Rectal smooth muscle tissue (tissue), 1 donor: ENCODE data around the gene ID2.

Source experiments
- H3K27ac ChIP-seq: one replicate; pipeline ENCODE4 v1.7.0; 2013; ENCODE audit warnings: low read depth, low read length, inconsistent platforms
- H3K27me3 ChIP-seq: one replicate; pipeline ENCODE4 v1.7.0; 2013; ENCODE audit warnings: low read length; ENCODE audit not compliant: control insufficient read depth, insufficient read depth
- H3K36me3 ChIP-seq: one replicate; pipeline ENCODE4 v1.7.0; 2013; ENCODE audit warnings: low read length; ENCODE audit not compliant: control insufficient read depth, insufficient read depth
- H3K4me1 ChIP-seq: one replicate; pipeline ENCODE4 v1.7.0; 2013; ENCODE audit warnings: low read length; ENCODE audit not compliant: control insufficient read depth, insufficient read depth
- H3K4me3 ChIP-seq: one replicate; pipeline ENCODE4 v1.7.0; 2013; ENCODE audit warnings: low read length
- H3K9ac ChIP-seq: one replicate; pipeline ENCODE4 v1.7.0; 2013; ENCODE audit warnings: low read length

Gene ID2

GRCh38 chr2:8642366-8643068, 39.3 kb upstream of the ID2 start:
- Histone ChIP-seq H3K4me3 (no peak overlapping the region), H3K27me3 (no peaks in the 10 kb centered on the region), H3K4me1 (no peaks in the 10 kb centered on the region), H3K36me3 (no peaks in the 10 kb centered on the region), H3K27ac (no peak overlapping the region), H3K9ac (no peak overlapping the region)

- no peak overlapping the region for H3K9ac ChIP-seq
- no peaks in the 10 kb centered on the region for H3K4me1 ChIP-seq
- no peak overlapping the region for H3K4me3 ChIP-seq
- H3K27me3 ChIP-seq = no peaks in the 10 kb centered on the region
- H3K27ac ChIP-seq = no peak overlapping the region
- no peaks in the 10 kb centered on the region for H3K36me3 ChIP-seq
Measured at GRCh38 chr2:8643250-8643995, 38.4 kb upstream of the ID2 start.

GRCh38 chr2:8643996-8644356, 37.9 kb upstream of the ID2 start:
- H3K4me1 ChIP-seq = no peaks in the 10 kb centered on the region
- no peak overlapping the region for H3K4me3 ChIP-seq
- H3K36me3 ChIP-seq = no peaks in the 10 kb centered on the region
- no peak overlapping the region for H3K27ac ChIP-seq
- H3K27me3 ChIP-seq = no peaks in the 10 kb centered on the region
- H3K9ac ChIP-seq = no peak overlapping the region

GRCh38 chr2:8644605-8645175, 37.2 kb upstream of the ID2 start:
- no peak overlapping the region for H3K27ac ChIP-seq
- H3K27me3 ChIP-seq = no peaks in the 10 kb centered on the region
- no peak overlapping the region for H3K4me3 ChIP-seq
- no peaks in the 10 kb centered on the region for H3K36me3 ChIP-seq
- no peaks in the 10 kb centered on the region for H3K4me1 ChIP-seq
- H3K9ac ChIP-seq = no peak overlapping the region

- no peaks in the 10 kb centered on the region for H3K4me1 ChIP-seq
- H3K4me3 ChIP-seq = no peak overlapping the region
- no peak overlapping the region for H3K27ac ChIP-seq
- H3K27me3 ChIP-seq = no peaks in the 10 kb centered on the region
- no peaks in the 10 kb centered on the region for H3K36me3 ChIP-seq
- H3K9ac ChIP-seq = no peak overlapping the region
Measured at GRCh38 chr2:8645176-8645831, 36.6 kb upstream of the ID2 start.

- no peak overlapping the region for H3K4me3 ChIP-seq
- no peak overlapping the region for H3K9ac ChIP-seq
- H3K4me1 ChIP-seq = no peaks in the 10 kb centered on the region
- no peaks in the 10 kb centered on the region for H3K36me3 ChIP-seq
- H3K27me3 ChIP-seq = no peaks in the 10 kb centered on the region
- no peak overlapping the region for H3K27ac ChIP-seq
Measured at GRCh38 chr2:8646731-8647461, 35.0 kb upstream of the ID2 start.

- H3K4me3 ChIP-seq = no peak overlapping the region
Measured at GRCh38 chr2:8647462-8647857, 34.4 kb upstream of the ID2 start.

GRCh38 chr2:8648441-8649213, 33.2 kb upstream of the ID2 start:
- no peak overlapping the region for H3K4me3 ChIP-seq
- H3K9ac ChIP-seq = no peak overlapping the region
- no peaks in the 10 kb centered on the region for H3K27me3 ChIP-seq
- no peaks in the 10 kb centered on the region for H3K36me3 ChIP-seq
- H3K27ac ChIP-seq = no peak overlapping the region
- no peaks in the 10 kb centered on the region for H3K4me1 ChIP-seq

More at GRCh38 chr2:8647462-8647857, 34.4 kb upstream of the ID2 start:
- Histone ChIP-seq H3K27me3 (no peaks in the 10 kb centered on the region), H3K4me1 (no peaks in the 10 kb centered on the region), H3K27ac (no peak overlapping the region), H3K36me3 (no peaks in the 10 kb centered on the region), H3K9ac (no peak overlapping the region)

GRCh38 chr2:8649718-8650117, 32.1 kb upstream of the ID2 start:
- no peaks in the 10 kb centered on the region for H3K27me3 ChIP-seq
- no peak overlapping the region for H3K27ac ChIP-seq
- H3K36me3 ChIP-seq = no peaks in the 10 kb centered on the region
- no peak overlapping the region for H3K4me3 ChIP-seq
- no peak overlapping the region for H3K9ac ChIP-seq
- no peaks in the 10 kb centered on the region for H3K4me1 ChIP-seq

GRCh38 chr2:8650256-8650655, 31.6 kb upstream of the ID2 start:
- Histone ChIP-seq H3K27ac (no peak overlapping the region), H3K27me3 (no peaks in the 10 kb centered on the region), H3K36me3 (no peaks in the 10 kb centered on the region), H3K4me1 (no peaks in the 10 kb centered on the region), H3K9ac (no peak overlapping the region), H3K4me3 (no peak overlapping the region)

GRCh38 chr2:8652774-8653426, 29.0 kb upstream of the ID2 start:
- H3K9ac ChIP-seq = no peak overlapping the region
- no peaks in the 10 kb centered on the region for H3K4me1 ChIP-seq
- no peaks in the 10 kb centered on the region for H3K36me3 ChIP-seq
- H3K27ac ChIP-seq = no peak overlapping the region
- no peaks in the 10 kb centered on the region for H3K27me3 ChIP-seq
- H3K4me3 ChIP-seq = no peak overlapping the region
